Measurements from ENCODE around the gene RXRA.

RXRA gene

DNA sequence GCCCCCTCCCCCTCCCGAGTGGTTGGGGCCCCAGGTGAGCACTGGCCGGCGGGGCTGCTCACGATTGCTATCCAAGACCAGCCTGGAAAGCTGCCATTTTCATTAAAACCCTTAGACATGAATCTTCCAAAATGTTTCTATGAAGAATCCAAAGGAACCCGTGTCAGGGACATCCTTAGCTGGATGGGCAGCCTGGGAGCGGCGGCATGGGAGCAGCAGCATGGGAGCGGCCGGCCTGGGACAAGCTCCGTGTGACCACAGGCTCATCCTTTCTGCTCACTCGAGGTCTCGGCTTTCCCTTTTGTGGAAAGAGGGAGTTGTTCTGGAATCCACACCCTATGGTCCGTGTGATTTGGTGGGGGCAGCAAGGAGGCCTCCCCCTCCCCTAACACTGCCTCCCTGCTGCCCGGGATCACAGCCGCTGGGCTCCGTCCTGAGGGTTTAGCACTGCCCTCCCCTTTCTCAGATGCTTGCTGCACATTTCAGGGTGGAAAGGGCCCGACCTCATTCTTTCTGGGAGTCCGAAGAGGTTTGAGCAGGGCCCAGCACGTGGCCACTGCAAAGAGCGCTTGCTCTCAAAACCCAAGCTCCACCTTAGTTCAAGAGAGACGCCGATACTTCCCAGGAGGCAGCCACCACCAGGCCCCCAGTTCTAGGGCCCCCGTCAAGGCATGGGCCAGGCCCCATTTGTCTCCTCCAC, 127.7 kb downstream of the RXRA start:
- peaks cover 5% of the 10 kb centered on the region for H3K9me3 ChIP-seq (ENCODE audit: severe bottlenecking)
- H3K27ac ChIP-seq: no peak overlapping the region
- no peaks in the 10 kb centered on the region for H3K36me3 ChIP-seq
- TF ChIP-seq, protein P1, sequence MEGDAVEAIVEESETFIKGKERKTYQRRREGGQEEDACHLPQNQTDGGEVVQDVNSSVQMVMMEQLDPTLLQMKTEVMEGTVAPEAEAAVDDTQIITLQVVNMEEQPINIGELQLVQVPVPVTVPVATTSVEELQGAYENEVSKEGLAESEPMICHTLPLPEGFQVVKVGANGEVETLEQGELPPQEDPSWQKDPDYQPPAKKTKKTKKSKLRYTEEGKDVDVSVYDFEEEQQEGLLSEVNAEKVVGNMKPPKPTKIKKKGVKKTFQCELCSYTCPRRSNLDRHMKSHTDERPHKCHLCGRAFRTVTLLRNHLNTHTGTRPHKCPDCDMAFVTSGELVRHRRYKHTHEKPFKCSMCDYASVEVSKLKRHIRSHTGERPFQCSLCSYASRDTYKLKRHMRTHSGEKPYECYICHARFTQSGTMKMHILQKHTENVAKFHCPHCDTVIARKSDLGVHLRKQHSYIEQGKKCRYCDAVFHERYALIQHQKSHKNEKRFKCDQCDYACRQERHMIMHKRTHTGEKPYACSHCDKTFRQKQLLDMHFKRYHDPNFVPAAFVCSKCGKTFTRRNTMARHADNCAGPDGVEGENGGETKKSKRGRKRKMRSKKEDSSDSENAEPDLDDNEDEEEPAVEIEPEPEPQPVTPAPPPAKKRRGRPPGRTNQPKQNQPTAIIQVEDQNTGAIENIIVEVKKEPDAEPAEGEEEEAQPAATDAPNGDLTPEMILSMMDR (IDR thresholded peaks at IDR 0.05; ENCODE audit: low read depth, low read length): no peak
- no peaks in the 10 kb centered on the region for H3K27me3 ChIP-seq (ENCODE audit: insufficient read depth, low read depth, severe bottlenecking)
- no peak for DNase-seq
- no peak overlapping the region for H3K4me3 ChIP-seq (ENCODE audit: low read depth, low read length)

DNA sequence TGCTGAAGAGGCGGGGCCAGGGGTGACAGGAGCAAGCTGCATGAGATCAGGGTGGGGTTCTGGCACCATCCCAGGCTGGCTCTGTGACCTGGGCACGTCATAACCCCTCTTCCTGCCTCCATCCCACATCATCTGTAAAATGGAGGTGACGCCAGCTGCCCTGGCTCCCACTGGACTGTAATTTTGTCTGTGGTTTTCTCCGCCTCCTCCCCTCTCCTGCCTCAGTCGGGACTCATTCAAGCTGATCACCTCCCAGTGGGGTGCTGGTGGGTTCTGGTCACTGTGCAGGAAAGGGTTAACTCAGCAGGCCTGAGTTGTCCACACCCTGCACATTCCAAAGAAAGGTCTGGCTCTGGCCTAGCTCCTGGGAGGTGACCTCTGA, 128.2 kb downstream of the RXRA start:
- Histone ChIP-seq H3K4me3 (ENCODE audit: low read depth, low read length) (no peak overlapping the region), H3K27ac (no peak overlapping the region), H3K27me3 (ENCODE audit: insufficient read depth, low read depth, severe bottlenecking) (no peaks in the 10 kb centered on the region), H3K36me3 (no peaks in the 10 kb centered on the region), H3K9me3 (ENCODE audit: severe bottlenecking) (no peaks in the 10 kb centered on the region)
- TF ChIP-seq, protein P1 (IDR thresholded peaks at IDR 0.05; ENCODE audit: low read depth, low read length): no peak
- DNase-seq: no peak

DNA sequence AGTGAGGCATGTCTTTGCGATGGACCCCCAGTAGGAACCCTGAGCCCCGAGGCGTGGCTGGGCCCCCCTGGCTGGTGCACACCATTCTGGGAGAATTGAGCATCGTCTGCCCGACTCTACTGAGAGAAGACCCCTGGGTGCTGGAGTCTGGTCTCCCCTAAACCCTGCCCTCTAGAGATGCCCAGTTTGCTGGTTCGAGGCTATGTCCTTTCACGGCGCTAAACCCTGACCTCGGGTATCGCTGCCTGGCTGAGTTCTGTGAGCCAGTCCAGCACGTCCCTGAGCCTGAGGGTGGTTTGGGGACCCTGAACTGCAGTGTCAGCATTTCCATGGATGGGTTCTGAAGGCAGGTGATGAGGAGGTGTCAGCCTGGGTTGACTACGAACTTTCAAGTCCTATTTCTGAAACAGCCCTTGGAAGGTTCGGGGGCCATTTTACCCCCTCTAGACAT, 128.8 kb downstream of the RXRA start:
- Histone ChIP-seq H3K36me3 (no peaks in the 10 kb centered on the region), H3K9me3 (ENCODE audit: severe bottlenecking) (no peaks in the 10 kb centered on the region), H3K27me3 (ENCODE audit: insufficient read depth, low read depth, severe bottlenecking) (no peaks in the 10 kb centered on the region), H3K4me3 (ENCODE audit: low read depth, low read length) (no peak overlapping the region), H3K27ac (no peak overlapping the region)
- TF ChIP-seq, protein P1 (IDR thresholded peaks at IDR 0.05; ENCODE audit: low read depth, low read length): no peak
- DNase-seq: no peak

DNA sequence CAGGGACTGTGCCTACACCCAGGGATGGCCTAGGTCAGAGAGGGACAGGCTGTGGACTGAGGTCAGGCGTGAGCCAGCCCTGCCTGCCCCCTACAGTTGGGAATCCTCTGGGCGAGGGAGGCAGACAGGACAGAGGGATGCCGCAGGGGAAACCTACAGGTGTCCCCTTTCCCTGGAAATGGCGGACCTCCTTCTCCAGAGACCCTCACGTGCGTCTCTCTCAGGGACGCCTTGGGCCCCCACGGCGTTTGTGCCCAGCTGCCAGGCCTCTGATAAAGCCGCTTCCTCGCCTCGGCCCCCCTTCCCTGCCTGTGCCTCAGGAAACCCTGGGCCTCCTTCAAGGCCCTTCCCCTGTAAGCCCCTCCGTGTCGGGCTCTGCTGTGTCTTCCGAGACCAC, 129.3 kb downstream of the RXRA start:
- Histone ChIP-seq H3K4me3 (ENCODE audit: low read depth, low read length) (no peak overlapping the region), H3K27ac (no peak overlapping the region), H3K9me3 (ENCODE audit: severe bottlenecking) (no peaks in the 10 kb centered on the region), H3K27me3 (ENCODE audit: insufficient read depth, low read depth, severe bottlenecking) (no peaks in the 10 kb centered on the region), H3K36me3 (no peaks in the 10 kb centered on the region)
- DNase-seq: no peak
- TF ChIP-seq, protein P1 (IDR thresholded peaks at IDR 0.05; ENCODE audit: low read depth, low read length): no peak

DNA sequence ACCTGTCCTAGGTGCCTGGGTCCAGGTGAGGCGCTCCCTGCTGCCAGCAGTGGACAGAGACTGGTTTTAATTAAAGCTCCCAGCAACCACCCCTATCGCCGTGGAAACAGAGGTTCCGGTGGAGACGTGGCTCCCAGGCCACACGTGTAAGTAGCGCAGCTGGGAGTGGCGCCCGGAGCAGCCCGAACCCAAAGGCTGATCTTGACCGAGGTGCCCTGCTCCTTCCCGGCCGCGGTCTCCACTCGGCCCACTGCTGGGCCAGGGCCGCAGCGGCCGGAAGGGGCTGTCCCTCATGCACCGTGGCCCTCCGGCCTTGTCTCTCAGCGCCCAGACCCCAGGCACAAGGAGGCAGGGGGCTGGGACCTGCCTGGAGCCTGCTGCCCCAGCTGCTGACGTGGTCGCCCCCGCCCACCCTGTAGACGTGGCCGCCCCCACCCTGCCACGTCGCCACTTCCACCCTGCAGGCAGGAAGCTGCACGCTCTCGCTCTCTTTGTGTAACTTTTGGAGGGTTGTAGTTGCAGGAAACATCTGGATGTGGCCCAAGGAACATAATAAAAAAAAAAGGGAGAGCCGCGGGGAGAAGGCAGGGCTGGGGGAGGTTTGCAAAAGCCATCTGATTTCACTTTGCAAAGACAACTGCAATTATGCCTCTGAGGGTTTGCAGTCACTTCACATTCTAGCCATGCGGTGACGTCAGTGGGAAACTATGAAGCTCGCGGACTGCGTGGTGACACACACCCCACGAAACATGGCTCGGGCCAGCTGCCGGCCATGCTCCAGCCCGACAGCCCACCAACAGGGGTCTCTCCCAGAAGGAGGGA, 129.9 kb downstream of the RXRA start:
- no peaks in the 10 kb centered on the region for H3K36me3 ChIP-seq
- TF ChIP-seq, protein P1 (IDR thresholded peaks at IDR 0.05; ENCODE audit: low read depth, low read length): 0 out of 2 replicates have a peak, but pooled peaks have one; percentile 4
- H3K27me3 ChIP-seq (ENCODE audit: insufficient read depth, low read depth, severe bottlenecking): no peaks in the 10 kb centered on the region
- DNase-seq: no peak
- no peaks in the 10 kb centered on the region for H3K9me3 ChIP-seq (ENCODE audit: severe bottlenecking)
- H3K27ac ChIP-seq: no peak overlapping the region
- no peak overlapping the region for H3K4me3 ChIP-seq (ENCODE audit: low read depth, low read length)

Data from WERI-Rb-1 (cell line).